Spleen (tissue), 11 donors: Measurements from ENCODE around the gene CDHR2. TPM values are rescaled to one million over a fixed set of nuclear protein-coding genes. Genes with fewer than 3 reads are reported as not detected.
A peak's percentile ranks its signal among the peaks of the same experiment; 100 is the strongest.

Experiments used
- DNase-seq: peaks from one replicate; pipeline ENCODE4 v3.0.0-alpha.2; 2020
- H3K27ac ChIP-seq, 8 donors: fragments of 200-600 bp; sonication (generic) in 7 of 8; 1 replicate in 4 of 8; 2 replicates in 4 of 8; pipeline versions ENCODE4 v1.5.0 to v1.8.0; 2016 to 2021; ENCODE audit warnings: inconsistent platforms in 4 of 8, mild to moderate bottlenecking in 4 of 8, moderate library complexity in 1 of 8
- H3K27me3 ChIP-seq, 7 donors: fragments of 200-600 bp; sonication (generic) in 6 of 7; replicated peaks in 1 of 7; 1 replicate in 4 of 7; 2 replicates in 3 of 7; pipeline versions ENCODE4 v1.5.0 to v1.8.0; 2016 to 2021; ENCODE audit warnings: inconsistent platforms in 3 of 7, mild to moderate bottlenecking in 1 of 7
- H3K36me3 ChIP-seq, 6 donors: fragments of 200-600 bp; sonication (generic) in 5 of 6; 1 replicate in 4 of 6; 2 replicates in 2 of 6; pipeline versions ENCODE4 v1.5.0 to v1.8.0; 2016 to 2021; ENCODE audit warnings: inconsistent platforms in 2 of 6
- H3K4me1 ChIP-seq, 6 donors: fragments of 200-600 bp; sonication (generic) in 5 of 6; 1 replicate in 3 of 6; 2 replicates in 3 of 6; pipeline versions ENCODE4 v1.5.0 to v1.8.0; 2016 to 2021; ENCODE audit warnings: inconsistent platforms in 3 of 6
- H3K4me3 ChIP-seq, 8 donors: fragments of 200-600 bp; sonication (generic) in 7 of 8; 1 replicate in 4 of 8; 2 replicates in 4 of 8; pipeline versions ENCODE4 v1.5.0 to v1.8.0; 2016 to 2021; ENCODE audit warnings: inconsistent platforms in 4 of 8, mild to moderate bottlenecking in 4 of 8, moderate library complexity in 2 of 8
- H3K9me3 ChIP-seq, 8 donors: fragments of 200-600 bp; sonication (generic) in 7 of 8; 1 replicate in 4 of 8; 2 replicates in 4 of 8; pipeline versions ENCODE4 v1.5.0 to v1.8.0; 2016 to 2021; ENCODE audit warnings: inconsistent platforms in 4 of 8
- POLR2A ChIP-seq, 3 donors: fragments of 450-650 bp; IDR thresholded peaks; one replicate each; pipeline ENCODE4 v1.5.1; 2017; ENCODE audit warnings: antibody characterized with exemption in 3 of 3, mild to moderate bottlenecking in 1 of 3
- POLR2AphosphoS5 ChIP-seq, 3 donors: sonication (generic); formaldehyde crosslinking; IDR thresholded peaks; one replicate each; pipeline ENCODE4 v1.5.1; 2017; ENCODE audit warnings: antibody characterized with exemption in 3 of 3
- WGBS, 5 donors: extraction: QIAGEN DNeasy Blood & Tissue Kit in 3 of 5; methylation state at CpG; one replicate each; pipeline versions ENCODE4 v1.1.5 to v1.1.7; 2013 to 2018; 5-methylcytosine and 5-hydroxymethylcytosine counted together
- intact Hi-C: fragments of 100-400 bp; cut with DNase I; formaldehyde crosslinking; loops from one replicate; pipeline ENCODE4 v1.15.0; 2023; ENCODE audit warnings: low total_unique reads
- polyA plus RNA-seq, 3 donors: library from polyadenylated mRNA; stranded (reverse); fragments of 200-250 nt; gene quantifications; one replicate each; pipeline ENCODE4 v1.2.1, GENCODE V29; 2013
- total RNA-seq, 7 donors: library from RNA; depleted of rRNA in 3 of 7; stranded (reverse); fragments of >200 nt in 3 of 7; fragmentation: NEBNext Ultra II Directional in 4 of 7; extraction: Animal tissue kit (Norgen Biotek cat#: 25700) in 4 of 7; gene quantifications; one replicate each; pipeline versions ENCODE4 v1.1.0 to v1.2.1, GENCODE V29; 2016 to 2021
- TF ChIP-seq, protein P1 (sequence below), 11 experiments: fragments of 200-600 bp in 7 of 11; fragments of 450-650 bp in 4 of 11; sonication (generic) in 4 of 11; IDR thresholded peaks in 8 of 11; conservative IDR thresholded peaks in 3 of 11; 1 replicate in 7 of 11; 2 replicates in 4 of 11; pipeline versions ENCODE4 v1.4.0 to v1.8.0; 2016 to 2021; ENCODE audit warnings: antibody characterized with exemption in 11 of 11, inconsistent platforms in 4 of 11, mild to moderate bottlenecking in 1 of 11
- donor health status: healthy with polysubstance abuse.
- donor health status: DM: no; HTN: no; CAD: no; lungs with moderate emphysema.
- donor health status: DM: no; HTN: no; CAD: no.
- donor health status: Bipolar disorder and iron deficiency.
- donor health status: healthy.
- donor health status: DM: no; HTN: no; CAD: no.
- donor health status: DM: yes; HTN: yes; CAD: no.

The CDHR2 gene
- total and polyA plus RNA-seq, 10 donors, result 0.02 to 1.4 (median 0.33) TPM; not detected in 2

DNA sequence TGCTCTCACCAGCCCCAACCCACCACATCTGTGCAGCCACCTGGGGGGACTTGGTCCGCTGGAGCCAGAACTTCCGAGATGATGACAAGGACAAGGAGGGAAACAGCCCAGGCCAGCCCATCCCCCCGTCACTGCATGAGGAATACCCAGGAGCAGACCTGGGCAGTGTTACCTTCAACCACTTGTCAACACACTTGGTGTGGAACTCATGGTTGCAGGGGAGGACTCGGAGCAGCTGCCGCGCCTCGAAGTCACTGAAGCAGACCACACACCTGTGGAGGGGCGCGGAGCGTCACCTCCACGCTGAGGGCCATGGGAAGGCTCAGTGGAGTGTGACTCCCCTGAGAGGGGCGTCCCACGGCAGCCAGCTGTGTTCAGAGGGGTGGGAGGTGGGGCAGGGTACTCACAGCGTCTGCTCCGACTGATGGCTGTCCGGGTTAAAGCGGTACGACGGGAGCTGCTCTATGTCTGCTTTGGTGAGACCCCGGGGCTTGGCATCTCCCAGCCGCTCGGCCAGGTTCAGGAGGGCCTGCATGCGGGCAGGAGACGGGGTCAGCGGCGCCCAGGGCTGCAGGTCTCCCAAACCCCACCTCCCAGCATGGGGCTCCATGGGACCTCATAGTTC is 19.9 kb upstream of the CDHR2 start:
- Histone ChIP-seq H3K36me3 (peaks cover 0 to 83% (median 47%) of the 10 kb centered on the region in 6 donors), H3K27ac (peak overlapping the region in 7 of 8 donors; percentile 19 to 100 (median 99)), H3K27me3 (no peaks in the 10 kb centered on the region), H3K9me3 (no peaks in the 10 kb centered on the region), H3K4me1 (peaks cover 47 to 72% (median 59%) of the 10 kb centered on the region in 6 donors), H3K4me3 (peak overlapping the region in 4 of 8 donors; percentile 16 to 58 (median 27))
- 70 to 86% (median 78%) methylated on average over 21 to 26 of the region's 26 CpGs for WGBS, 5 donors
- DNase-seq, result peak; percentile 89
- intact Hi-C loops, result no loop called here
- TF ChIP-seq POLR2A (IDR thresholded peaks at IDR 0.05) (no peak), POLR2AphosphoS5 (IDR thresholded peaks at IDR 0.05) (peak; percentile 69 to 81 (median 78))
- TF ChIP-seq, protein P1, sequence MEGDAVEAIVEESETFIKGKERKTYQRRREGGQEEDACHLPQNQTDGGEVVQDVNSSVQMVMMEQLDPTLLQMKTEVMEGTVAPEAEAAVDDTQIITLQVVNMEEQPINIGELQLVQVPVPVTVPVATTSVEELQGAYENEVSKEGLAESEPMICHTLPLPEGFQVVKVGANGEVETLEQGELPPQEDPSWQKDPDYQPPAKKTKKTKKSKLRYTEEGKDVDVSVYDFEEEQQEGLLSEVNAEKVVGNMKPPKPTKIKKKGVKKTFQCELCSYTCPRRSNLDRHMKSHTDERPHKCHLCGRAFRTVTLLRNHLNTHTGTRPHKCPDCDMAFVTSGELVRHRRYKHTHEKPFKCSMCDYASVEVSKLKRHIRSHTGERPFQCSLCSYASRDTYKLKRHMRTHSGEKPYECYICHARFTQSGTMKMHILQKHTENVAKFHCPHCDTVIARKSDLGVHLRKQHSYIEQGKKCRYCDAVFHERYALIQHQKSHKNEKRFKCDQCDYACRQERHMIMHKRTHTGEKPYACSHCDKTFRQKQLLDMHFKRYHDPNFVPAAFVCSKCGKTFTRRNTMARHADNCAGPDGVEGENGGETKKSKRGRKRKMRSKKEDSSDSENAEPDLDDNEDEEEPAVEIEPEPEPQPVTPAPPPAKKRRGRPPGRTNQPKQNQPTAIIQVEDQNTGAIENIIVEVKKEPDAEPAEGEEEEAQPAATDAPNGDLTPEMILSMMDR (IDR thresholded peaks at IDR 0.05 in 8 of 11, conservative IDR thresholded peaks at IDR 0.05 in 3 of 11), result no peak

DNA sequence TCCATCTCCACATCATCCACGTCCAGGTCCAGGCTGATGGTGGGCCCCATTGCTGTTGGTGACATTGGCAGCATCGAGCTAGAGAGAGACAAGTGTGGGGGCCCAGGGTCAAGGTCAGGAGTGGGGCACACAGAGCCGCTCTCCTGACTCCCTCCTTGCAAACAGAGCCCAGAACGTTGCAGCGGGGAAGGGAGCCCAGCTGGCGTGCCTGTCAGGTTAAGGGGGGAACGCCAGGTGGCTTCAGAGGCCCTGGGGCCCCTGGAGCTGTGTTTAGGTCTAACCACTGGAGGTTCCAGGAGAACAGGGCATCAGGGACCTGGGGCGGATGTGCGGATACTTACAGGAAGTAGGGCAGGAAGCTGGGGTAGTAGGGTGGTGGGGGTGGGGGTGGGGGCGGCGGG is 19.4 kb upstream of the CDHR2 start:
- Histone ChIP-seq H3K27ac (peak overlapping the region in 7 of 8 donors; percentile 19 to 100 (median 99)), H3K4me1 (peaks cover 52 to 77% (median 64%) of the 10 kb centered on the region in 6 donors), H3K36me3 (peaks cover 0 to 87% (median 47%) of the 10 kb centered on the region in 6 donors), H3K27me3 (no peaks in the 10 kb centered on the region), H3K9me3 (no peaks in the 10 kb centered on the region), H3K4me3 (peak overlapping the region in 4 of 8 donors; percentile 16 to 58 (median 27))
- TF ChIP-seq POLR2AphosphoS5 (IDR thresholded peaks at IDR 0.05), result peak; percentile 4 to 67 (median 39)
- no peak for TF ChIP-seq POLR2A (IDR thresholded peaks at IDR 0.05)
- TF ChIP-seq, protein P1 (IDR thresholded peaks at IDR 0.05 in 8 of 11, conservative IDR thresholded peaks at IDR 0.05 in 3 of 11), result peak in 5 of 11 experiments; percentile 6 to 30 (median 17)
- intact Hi-C loops, result loop anchor here (10.0 kb wide), 1 partner anchor 85 kb away; the partner anchor contains the start of gene FAF2
- peak; percentile 91 for DNase-seq
- 3 to 36% (median 25%) methylated on average over 9 to 11 of the region's 11 CpGs for WGBS, 5 donors

DNA sequence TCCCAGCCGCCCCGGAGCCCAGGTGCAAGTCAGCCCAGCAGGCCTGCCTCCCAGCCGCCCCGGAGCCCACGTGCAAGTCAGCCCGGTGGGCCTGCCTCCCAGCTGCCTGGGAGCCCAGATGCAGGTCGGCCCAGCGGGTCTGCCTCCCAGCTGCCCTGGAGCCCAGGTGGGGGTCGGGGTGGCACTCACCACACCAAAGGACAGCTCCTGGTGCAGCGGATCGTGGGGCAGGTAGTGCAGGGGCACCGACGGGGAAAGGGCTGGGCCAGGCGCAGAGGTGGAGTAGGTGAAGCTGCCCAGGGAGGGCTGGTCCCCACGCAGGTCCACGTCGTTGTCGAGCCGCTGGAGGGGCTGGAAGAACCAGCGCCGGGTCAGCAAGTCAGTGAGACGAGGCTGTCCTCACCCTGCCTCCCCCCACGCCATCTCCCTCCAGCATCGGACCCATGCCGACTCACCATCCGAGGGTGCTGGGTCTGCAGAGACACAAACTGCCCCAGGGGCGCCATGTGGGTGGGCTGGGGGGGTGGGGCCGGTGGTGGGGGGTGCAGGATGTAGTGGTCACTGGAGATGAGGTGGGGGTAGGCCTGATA is 18.7 kb upstream of the CDHR2 start:
- 38 to 52% (median 43%) methylated on average over 15 to 28 of the region's 28 CpGs for WGBS, 5 donors
- no peaks in the 10 kb centered on the region for H3K27me3 ChIP-seq
- no peaks in the 10 kb centered on the region for H3K9me3 ChIP-seq
- H3K4me1 ChIP-seq, result peaks cover 56 to 84% (median 71%) of the 10 kb centered on the region in 6 donors
- peak overlapping the region; percentile 48 to 100 (median 99) for H3K27ac ChIP-seq
- H3K4me3 ChIP-seq, result peak overlapping the region in 6 of 8 donors; percentile 16 to 58 (median 24)
- DNase-seq, result peak; percentile 87
- intact Hi-C loops, result loop anchor here (10.0 kb wide), 1 partner anchor 86 kb away; the partner anchor contains the start of gene FAF2
- H3K36me3 ChIP-seq, result peaks cover 0 to 86% (median 47%) of the 10 kb centered on the region in 6 donors
- TF ChIP-seq POLR2A (IDR thresholded peaks at IDR 0.05) (no peak), POLR2AphosphoS5 (IDR thresholded peaks at IDR 0.05) (peak in 2 of 3 donors; percentile 27 to 65)
- TF ChIP-seq, protein P1 (IDR thresholded peaks at IDR 0.05 in 8 of 11, conservative IDR thresholded peaks at IDR 0.05 in 3 of 11), result no peak
